ENCODE data around the gene CD200R1L. TPM values are rescaled to one million over a fixed set of nuclear protein-coding genes. Genes with fewer than 3 reads are reported as not detected.

Gene CD200R1L
- total and polyA plus RNA-seq, 9 of the 15 experiments (the other 6 are each of a cell fraction or from before 2014, with no cell fraction given), result not detected

Other genes with a start within 250 kb of the CD200R1L start
- 0.59 and 0.61 TPM in 2 replicates for gene CCDC80, start 205.7 kb downstream of the CD200R1L start, total RNA-seq (2014; rRNA removed)
- 0.69 and 1.5 TPM in 2 replicates for gene CCDC80, start 205.7 kb downstream of the CD200R1L start, total RNA-seq (2014; rRNA removed; fragmentation: Illumina TruSeq; extraction: Trizol)
- gene CCDC80, start 205.7 kb downstream of the CD200R1L start, total RNA-seq (2015; rRNA removed; fragmentation: Illumina TruSeq; extraction: Trizol), result 1.5 and 1.6 TPM in 2 replicates
- 1.4 and 2.2 TPM in 2 replicates for gene CCDC80, start 205.7 kb downstream of the CD200R1L start, total RNA-seq (2021)
- gene CCDC80, start 205.7 kb downstream of the CD200R1L start, polyA plus RNA-seq (2011; rRNA removed), result 0.12 and 0.17 TPM in 2 replicates
- gene CCDC80, start 205.7 kb downstream of the CD200R1L start, polyA plus RNA-seq (2014; fragmentation: Illumina TruSeq; extraction: Trizol), result 0.40 and 1.4 TPM in 2 replicates
- 1 to 10 TPM in 1 of 2 experiments, under 1 TPM in 1; 0.73 to 2.0 TPM for gene CCDC80, start 205.7 kb downstream of the CD200R1L start, polyA plus RNA-seq (2014; fragmentation: Nextera tagmentation; extraction: Ambion mirVana)
- gene CCDC80, start 205.7 kb downstream of the CD200R1L start, polyA plus RNA-seq (2014; rRNA removed), result 0.19 and 1.1 TPM in 2 replicates
- gene CD200R1, start 128.2 kb upstream of the CD200R1L start, total RNA-seq (2014; rRNA removed), result not detected in 2 replicates
- gene CD200R1, start 128.2 kb upstream of the CD200R1L start, total RNA-seq (2014; rRNA removed; fragmentation: Illumina TruSeq; extraction: Trizol), result not detected in 2 replicates
- 0.07 and 0.08 TPM in 2 replicates for gene CD200R1, start 128.2 kb upstream of the CD200R1L start, total RNA-seq (2015; rRNA removed; fragmentation: Illumina TruSeq; extraction: Trizol)
- gene CD200R1, start 128.2 kb upstream of the CD200R1L start, total RNA-seq (2021), result not detected in 2 replicates
- 0.04 and 0.07 TPM in 2 replicates for gene CD200R1, start 128.2 kb upstream of the CD200R1L start, polyA plus RNA-seq (2011; rRNA removed)
- not detected in 2 replicates for gene CD200R1, start 128.2 kb upstream of the CD200R1L start, polyA plus RNA-seq (2014; fragmentation: Illumina TruSeq; extraction: Trizol)
- gene CD200R1, start 128.2 kb upstream of the CD200R1L start, polyA plus RNA-seq (2014; fragmentation: Nextera tagmentation; extraction: Ambion mirVana), result under 1 TPM; 0.11 to 0.23 TPM
- gene CD200R1, start 128.2 kb upstream of the CD200R1L start, polyA plus RNA-seq (2014; rRNA removed), result not detected in 2 replicates
- 26.5 and 30.7 TPM in 2 replicates for gene GTPBP8, start 144.1 kb upstream of the CD200R1L start, total RNA-seq (2014; rRNA removed)
- 17.7 and 18.4 TPM in 2 replicates for gene GTPBP8, start 144.1 kb upstream of the CD200R1L start, total RNA-seq (2014; rRNA removed; fragmentation: Illumina TruSeq; extraction: Trizol)
- 18.8 and 20.8 TPM in 2 replicates for gene GTPBP8, start 144.1 kb upstream of the CD200R1L start, total RNA-seq (2015; rRNA removed; fragmentation: Illumina TruSeq; extraction: Trizol)
- gene GTPBP8, start 144.1 kb upstream of the CD200R1L start, total RNA-seq (2021), result 20.7 and 21.1 TPM in 2 replicates
- gene GTPBP8, start 144.1 kb upstream of the CD200R1L start, polyA plus RNA-seq (2011; rRNA removed), result 13.7 and 14.0 TPM in 2 replicates
- 17.0 and 18.8 TPM in 2 replicates for gene GTPBP8, start 144.1 kb upstream of the CD200R1L start, polyA plus RNA-seq (2014; fragmentation: Illumina TruSeq; extraction: Trizol)
- gene GTPBP8, start 144.1 kb upstream of the CD200R1L start, polyA plus RNA-seq (2014; fragmentation: Nextera tagmentation; extraction: Ambion mirVana), result 10 to 100 TPM; 27.4 to 33.3 TPM
- gene GTPBP8, start 144.1 kb upstream of the CD200R1L start, polyA plus RNA-seq (2014; rRNA removed), result 24.4 and 27.5 TPM in 2 replicates